NCI-H1930 (cell line): ENCODE results near the gene HMCN1.
A peak's percentile ranks its signal among the peaks of the same experiment; 100 is the strongest.

ENCODE experiments used
- DNase-seq, 2 experiments: peaks; one replicate each; lab custom pipeline; 2025; lab: John Stamatoyannopoulos, UW

Gene HMCN1

DNA sequence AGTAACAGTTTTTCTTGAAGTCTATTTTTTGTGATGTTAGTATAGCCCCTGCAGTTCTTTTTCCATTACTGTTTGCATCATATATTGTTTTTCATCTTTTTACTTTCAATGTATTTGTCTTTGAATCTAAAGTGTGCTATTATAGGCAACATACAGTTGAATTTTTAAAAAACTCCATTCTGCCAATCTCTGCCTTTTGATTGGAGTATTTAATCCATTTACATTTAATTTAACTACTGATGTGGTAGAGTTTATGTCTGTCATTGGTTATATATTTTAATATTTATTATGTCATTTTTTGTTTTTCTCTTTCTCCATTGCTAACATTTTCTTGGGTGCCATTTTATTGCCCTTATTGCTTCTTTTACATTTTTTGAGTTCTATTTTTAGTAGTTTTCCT lies 296.3 kb downstream of the HMCN1 start:
- no peak for DNase-seq

DNA sequence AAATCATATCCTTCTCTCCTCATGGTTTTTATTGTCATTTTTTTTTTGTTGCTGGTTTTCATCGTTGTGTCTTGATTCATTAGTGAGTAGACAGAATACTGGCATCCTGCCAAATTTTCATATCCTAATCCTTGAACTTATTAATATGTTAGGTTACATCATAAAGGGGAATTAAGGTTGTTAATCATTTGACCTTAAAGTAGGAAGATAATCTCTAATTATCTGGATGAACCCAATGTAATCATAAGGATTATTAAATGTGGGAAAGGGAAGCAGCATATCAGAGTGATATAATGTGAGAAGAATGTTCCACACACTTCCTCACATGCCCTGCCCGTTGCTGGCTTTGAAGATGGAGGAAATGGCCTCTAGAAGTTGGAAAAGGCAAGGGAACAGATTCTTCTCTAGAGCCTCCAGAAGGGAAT lies 299.7 kb downstream of the HMCN1 start:
- no peak for DNase-seq

DNA sequence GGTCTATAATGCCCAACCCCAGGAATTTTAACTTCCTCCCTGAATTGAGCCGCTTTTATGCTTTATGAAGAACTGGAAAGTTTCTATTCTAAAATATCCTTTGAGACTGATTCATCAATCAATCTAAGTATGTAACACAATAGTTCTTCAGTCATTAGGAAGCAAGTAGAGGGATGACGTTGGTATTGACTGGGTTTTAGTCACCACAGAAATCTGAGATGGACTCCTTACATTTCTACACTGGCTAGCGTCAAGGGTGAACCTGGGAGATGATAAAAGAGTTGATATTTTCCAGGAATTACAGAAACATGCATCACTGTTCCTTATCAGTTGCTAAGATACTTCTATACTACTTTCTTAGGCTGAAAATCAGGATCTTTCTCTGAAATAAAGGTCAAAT lies 308.0 kb downstream of the HMCN1 start:
- DNase-seq: no peak

DNA sequence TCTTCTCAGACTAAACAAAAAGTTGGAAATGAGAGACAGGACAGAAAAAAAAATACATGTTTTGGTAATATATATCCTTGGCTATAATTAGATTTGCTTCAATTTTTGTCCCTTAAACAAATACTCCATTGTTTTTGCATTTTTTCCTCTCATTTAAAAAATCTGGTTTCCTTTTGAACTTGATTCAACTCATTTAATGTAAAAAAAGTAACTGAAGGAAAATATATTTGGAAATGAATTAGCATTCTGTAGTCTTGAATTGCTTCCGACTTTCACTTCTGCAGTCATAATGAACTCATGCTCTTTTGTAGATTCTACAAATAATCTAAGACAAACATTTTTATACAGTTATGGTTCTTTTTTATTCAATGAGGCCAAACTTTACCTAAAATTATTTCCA lies 309.1 kb downstream of the HMCN1 start:
- no peak for DNase-seq

DNA sequence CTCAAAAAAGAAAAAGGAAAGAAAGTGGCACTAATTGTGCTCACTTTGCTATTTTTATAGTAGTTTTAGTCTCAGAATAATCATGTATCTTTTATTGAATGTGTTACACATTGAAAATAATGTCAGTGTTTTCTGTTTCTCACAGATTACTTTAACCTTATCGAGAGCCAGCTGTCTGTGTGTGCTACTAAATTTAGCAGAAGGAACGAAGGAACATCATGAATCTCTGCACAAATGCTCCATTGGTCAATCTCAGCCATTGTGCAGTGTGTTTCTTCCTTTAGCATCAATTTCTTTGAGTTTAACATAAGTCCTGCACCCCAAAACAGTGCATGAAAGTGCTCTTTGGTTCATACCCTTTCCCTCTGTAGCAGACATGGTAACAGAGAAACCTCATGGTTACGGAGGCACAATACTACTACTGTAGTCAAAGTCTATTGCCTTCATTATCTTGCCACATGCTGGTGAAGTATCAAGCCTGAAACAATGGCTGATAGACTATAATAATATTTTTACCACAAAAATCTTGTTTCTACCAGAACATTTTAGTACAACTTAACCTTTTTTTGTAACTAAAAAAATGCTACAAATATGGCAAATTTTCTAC lies 310.0 kb downstream of the HMCN1 start:
- DNase-seq: no peak

DNA sequence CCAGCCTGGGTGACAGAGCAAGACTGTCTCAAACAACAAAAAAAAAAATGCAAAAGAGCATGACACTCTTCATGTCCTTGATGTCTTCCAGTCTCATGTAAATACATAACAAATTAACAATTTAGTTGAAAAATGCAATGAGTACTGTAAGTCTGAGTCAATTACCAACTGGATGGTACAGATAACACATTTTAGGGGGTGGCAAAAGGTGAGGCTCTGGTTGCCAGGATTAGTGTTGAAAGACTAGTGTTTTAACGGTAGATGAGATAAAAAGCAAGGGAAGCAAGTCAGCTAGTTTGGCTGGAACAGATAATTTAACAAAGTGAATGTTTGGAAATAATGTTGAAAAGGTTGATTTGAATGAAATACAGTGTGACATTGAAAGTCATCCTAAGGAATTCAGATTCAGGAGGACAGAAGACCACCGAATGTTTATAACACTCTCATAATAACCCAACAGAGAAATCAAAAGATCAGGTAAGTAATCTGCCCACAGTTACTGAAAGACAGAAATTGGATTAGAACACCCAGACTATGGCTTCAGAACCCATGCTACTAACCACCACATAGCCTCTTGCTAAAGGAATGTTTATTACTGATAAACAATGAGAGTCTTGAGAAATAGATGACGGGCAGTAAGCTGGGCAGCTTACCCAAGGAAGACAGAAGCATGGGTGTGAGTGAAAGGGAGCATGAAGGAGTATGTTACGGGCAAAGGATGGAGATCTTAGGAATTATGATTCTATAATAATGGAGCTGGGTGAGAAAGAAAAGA lies 312.4 kb downstream of the HMCN1 start:
- no peak for DNase-seq

DNA sequence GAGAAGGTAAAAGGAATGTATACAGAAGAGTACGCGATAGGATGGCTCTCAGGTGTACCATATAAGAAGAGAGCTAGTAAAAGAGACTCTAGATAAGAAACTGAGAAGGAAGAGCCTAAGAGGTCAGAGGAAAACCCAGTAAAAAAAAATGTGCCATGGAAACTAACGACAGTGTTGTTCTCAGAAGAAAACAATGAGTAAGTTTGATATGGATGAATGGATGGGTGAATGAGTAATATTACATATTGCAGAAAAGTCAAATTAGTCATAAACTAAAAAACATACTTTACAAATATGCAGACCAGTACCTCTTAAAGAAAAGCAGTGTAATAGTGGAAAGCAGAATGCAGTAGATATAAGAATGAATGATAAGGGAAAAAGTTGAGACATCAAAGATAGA lies 316.2 kb downstream of the HMCN1 start:
- DNase-seq: no peak

DNA sequence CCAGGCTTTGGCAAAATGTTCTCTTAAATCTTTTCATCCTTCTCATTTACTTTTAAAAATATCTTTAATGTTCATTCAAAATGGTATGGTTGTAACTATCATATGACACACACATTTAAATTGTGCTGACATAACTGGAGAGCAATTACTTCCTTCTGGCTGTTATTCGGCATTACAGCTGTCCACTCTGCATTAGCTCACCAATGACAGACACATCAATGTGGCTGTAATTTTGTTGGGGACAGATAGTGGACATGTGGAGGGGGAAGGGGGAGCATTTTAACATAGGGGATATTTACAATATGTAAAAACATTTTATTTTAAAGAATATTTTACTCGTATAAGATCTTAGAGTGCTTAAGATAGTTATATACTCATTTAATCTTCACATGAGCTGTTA lies 319.8 kb downstream of the HMCN1 start:
- DNase-seq: no peak

DNA sequence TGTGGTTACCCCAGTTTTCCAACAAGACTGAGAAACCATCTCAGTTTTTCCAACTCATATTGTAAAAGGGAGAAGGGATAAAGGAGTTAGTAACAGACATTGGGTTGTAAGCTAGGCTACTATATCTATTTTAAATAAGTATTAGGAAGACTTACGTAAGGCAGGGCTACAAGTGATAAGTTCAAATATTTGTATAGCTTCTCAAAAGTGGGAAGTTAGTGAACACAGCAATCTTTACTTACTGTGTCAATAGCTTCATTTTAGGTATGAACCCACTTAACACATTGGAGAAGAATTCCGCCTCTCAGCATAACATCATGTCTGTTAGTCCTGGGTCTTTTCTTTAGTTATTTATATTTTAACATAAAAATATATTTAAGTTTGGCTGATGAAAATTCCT lies 320.7 kb downstream of the HMCN1 start:
- no peak for DNase-seq

DNA sequence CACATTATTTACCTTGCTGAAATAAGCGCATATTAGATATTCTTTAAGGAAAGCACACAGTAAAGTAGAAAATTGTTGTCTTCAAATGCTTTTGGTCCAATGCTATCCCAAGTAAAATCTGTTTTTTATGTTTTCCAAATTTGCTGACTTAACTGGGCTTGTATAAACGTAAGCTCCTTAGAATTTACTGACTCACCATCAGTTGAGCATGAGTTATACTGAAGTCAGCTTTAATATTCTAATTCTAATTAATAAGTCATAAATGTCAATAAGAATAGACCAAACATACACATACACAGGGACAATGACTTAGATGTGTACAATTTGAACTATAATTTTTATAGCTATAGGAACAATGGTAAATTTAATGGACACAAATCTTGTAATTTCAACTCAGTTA lies 321.7 kb downstream of the HMCN1 start:
- no peak for DNase-seq

DNA sequence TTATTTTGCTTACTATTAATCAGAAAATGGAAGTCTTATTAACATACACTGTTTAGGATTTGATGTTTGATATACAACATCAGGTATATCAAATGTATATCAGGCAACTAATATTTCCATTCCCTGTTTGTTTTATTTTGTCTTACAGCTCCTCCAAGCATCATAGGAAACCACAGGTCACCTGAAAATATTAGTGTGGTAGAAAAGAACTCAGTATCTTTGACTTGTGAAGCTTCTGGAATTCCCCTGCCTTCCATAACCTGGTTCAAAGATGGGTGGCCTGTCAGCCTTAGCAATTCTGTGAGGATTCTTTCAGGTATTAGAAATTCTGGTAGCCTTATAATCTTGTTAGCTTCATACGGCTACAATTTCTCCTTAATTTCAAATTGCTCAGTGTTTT lies 322.9 kb downstream of the HMCN1 start:
- DNase-seq: no peak

DNA sequence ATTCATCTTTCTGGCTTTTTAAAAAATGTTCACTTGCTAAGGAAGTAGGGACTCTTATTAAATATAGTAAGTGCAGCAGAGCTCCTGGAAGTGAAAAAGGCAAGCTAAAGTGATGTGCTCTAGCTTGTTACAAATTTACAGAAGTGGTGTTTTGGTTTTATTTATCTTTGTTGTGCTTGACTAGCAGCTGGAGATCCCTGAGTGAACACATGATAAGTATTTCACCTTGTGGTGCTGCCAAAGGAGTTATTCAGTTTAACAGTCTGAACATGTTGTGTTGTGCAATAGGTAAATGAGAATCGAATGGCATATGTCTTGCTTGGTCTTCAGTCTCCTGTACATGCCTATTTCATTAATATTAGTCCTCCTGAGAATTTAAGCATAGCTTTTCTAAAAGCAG lies 325.1 kb downstream of the HMCN1 start:
- no peak for DNase-seq

DNA sequence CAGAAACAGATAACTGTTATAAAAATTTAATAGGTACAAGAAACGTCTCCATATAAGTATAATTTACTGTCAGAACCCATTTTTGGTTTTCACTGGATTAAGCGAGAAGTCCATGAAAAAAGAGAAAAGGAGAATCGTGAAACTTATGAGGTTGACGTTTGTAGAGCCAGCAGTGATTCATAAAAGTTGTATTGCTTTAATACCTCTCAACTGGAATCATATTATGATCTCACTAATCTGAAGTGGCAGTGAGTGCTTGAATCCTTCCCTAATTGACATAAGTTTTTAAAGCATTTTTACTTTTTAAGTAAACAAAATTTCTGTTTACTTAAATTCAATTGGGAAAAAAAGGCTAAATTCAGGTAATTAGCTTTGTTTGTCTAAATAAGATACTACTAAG lies 325.6 kb downstream of the HMCN1 start:
- DNase-seq: no peak

DNA sequence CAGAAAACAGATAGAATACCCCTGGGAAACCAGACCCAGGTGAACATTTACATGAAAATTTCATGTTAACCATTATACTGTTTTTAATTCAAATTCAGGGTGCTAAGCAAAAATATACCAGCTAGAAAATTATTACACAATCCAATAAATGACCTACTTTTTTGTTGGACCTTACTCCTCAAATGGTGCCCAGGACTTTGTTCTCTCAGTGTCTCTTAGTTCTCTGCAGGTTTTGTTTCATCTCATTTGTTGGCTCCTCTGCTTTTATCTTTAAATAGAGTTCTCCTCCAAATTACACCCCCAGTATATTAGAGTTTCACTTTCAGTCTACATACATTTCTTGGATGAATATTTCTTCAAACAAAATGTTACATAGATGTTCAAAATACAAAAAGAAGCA lies 326.0 kb downstream of the HMCN1 start:
- DNase-seq: no peak

DNA sequence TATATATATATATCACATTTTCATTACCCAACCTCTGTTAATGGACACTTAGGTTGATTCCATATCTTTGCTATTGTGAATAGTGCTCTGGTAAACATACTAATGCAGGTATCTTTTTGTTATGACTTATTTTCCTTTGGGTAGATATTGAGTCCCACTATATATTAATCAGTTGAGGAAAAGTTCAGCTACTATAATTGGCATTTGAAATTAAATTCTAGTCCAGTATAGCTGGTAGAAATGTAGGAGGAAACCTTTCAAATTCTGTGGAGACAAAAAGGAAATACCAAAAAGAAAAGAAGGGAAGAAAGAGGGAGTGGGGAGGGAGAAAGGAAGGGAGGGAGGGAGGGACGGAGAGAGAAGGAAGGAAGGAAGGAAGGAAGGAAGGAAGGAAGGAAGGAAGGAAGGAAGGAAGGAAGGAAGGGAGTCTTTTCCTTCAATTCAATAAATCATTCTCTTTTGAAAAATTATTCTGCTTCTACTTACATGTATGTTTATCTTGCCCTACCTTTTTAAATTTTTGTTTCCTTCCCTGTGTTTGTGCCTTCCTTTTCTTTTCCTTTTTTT lies 329.0 kb downstream of the HMCN1 start:
- no peak for DNase-seq

DNA sequence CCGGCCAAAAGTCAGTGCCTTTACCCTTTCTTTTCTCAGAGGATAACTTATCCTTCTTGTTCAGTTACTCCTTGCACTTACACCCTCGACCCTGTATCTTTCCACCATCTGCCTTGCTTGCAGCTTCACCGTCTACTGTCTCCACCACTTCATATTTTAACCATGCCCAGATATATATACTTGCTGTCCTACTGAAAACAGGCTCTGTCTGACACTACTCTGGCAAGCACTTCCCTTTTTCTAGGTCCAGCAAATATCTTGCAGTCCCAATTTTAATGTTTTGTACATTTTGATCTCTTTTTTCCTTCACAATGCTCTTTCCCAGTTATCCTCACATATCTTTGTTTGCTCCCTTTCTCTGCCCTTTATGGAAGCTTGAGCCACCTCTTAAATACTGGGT lies 332.2 kb downstream of the HMCN1 start:
- DNase-seq: no peak

DNA sequence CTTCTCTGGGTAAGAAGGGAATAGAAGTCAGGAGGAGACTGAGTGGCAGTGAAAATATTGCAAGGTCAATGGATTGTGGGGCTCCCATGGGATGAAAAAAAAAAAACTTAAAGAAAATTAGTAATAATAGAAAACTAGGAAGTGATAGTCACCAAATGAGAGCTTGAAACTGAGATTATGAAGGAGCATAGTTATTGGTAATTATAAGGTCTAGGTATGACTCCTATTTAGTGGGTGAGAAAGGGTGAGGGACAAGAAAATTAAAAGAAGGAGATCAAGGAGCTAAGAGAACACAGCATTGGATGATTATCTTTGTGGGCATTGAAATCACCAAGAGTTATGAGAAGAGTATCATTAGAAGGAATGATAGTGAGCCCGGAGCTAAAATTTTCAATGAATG lies 339.5 kb downstream of the HMCN1 start:
- DNase-seq: no peak

DNA sequence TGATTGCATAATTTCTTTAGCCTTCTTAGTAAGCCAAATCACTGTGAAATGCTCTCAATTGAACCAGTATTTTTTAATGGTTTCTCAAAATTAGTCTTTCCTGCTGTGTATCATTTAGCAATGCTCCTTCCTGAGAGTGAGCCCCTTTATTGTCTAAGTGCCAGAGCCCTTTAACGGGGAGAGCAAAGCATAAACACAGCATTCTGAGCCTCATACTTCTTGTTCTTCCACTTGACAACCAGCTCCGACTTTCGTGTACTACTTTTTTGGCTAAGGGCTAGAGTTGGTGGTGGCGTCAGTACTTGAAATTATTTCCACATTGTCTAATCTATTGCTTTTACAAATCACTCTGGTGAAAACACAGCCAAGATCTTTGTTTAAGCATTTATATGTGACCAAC lies 341.8 kb downstream of the HMCN1 start:
- no peak for DNase-seq

DNA sequence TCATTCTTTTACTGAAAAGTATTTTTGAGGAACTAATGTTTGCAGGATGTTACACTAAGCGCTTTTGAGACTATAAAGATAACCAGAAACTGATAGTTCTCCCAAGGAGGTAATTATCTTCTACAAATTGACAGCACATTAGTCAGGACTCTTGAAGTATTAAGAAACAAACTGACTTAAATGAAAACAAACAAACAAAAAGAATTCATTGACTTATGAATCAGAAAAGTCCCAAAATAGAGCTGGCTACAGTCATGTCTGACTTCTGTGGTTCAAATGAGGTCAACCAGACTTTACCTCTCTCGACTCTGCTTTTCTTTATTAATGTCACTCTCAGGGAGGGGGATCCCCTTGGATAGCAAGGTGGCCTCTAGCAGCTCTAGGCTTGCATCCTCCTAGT lies 344.1 kb downstream of the HMCN1 start:
- DNase-seq: no peak

DNA sequence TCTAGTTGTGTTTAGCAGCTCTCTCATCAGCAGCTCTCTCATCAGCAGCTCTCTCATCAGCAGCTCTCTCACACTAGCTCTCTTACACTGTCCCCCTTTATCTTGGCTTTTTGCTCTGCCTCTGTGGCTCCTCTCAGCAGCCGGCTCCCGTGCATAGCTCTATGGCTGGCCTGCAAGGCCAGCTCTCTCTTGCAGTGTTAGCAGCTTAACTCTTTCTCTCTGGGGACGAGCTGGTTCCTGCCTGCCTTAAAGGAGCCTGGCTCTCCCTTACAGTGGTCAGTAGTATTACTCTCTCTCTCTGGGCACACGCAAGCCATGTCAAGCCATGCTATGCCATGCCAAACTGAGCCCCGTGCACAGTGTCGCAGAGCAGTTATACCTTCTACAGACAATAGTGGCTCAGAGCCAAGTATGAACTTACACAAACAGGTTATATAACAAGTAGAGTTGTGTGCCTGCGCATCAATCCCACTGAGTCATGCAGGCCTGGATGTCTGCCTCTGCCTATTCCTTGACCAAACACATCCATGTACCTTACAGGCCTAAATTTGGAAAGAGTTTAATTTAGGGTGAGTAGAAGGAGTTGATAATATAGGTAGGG lies 345.0 kb downstream of the HMCN1 start:
- DNase-seq: no peak

DNA sequence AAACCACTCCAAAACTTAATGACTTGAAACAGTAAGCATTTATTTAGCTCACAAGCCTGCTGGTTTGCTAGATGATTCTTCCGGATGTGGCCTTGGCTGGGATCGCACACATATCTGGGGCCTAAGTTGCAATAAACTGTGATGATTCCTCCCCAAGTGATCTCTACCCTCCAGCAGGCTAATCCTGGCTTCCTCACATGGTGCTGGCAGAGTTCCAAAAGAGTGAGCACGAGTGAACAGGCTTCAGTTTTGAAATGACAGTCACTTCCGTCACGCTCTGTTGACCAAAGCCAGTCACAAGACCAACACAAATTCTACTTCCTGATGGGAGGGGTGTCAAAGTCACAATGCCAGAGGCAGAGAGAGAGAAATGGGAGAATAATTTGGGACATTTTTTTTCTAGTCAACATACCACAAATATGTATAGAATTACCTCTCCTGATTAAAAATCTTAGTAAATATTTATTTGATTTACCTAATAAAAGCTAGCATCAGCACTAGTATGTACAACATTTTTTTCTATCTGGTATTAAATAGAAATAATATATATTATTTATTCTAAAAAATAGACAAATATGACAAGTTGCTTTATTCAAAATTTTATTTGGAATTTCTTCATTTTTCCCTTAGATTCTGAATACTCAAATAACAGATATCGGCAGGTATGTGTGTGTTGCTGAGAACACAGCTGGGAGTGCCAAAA lies 348.2 kb downstream of the HMCN1 start:
- peak in 1 of 2 experiments; percentile 22 for DNase-seq

DNA sequence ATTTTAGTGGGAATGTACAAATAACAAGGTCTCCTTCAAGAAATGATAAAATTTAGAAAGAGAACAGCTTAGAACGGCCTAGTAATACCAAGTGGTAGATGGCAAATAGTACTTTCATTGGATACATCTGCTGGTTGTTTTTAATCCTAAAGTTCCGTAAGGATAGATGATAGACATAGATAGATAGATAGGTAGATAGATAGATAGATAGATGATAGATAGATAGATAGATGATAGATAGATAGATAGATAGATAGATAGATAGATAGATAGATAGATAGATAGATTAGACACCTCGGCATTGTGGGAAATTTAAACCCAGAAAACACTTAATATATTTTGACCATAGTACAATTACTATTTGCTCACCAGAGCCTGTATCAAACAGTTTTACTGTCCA lies 352.4 kb downstream of the HMCN1 start:
- DNase-seq: no peak

DNA sequence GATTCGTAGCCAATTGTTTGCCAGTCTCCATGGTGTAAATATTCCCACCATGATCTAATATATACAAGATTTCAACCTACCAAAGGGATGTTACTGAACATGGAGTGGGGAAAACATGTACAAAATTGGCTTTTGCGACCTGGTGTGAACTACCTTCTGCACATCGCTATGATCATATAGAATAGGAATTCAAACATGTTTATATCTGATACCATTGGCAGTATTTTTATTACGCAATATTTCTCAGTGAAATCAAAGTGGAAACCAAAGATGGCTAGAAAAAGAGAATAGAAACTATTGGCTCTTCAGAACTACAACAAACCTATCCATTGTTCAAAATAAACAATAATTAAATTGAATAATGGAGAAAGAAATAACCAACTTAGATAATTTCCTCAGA lies 355.7 kb downstream of the HMCN1 start:
- no peak for DNase-seq
